K562 (cell line): ENCODE results near the gene ADCY5. TPM values are rescaled to one million over a fixed set of nuclear protein-coding genes. Genes with fewer than 3 reads are reported as not detected.

Source experiments
- ATAC-seq: fragments of 200-7000 bp; cut with Tn5 transposase; 3 replicates; pipeline ENCODE4 v1.9.1; 2020; ENCODE audit warnings: moderate library complexity
- BruUV-seq: library from RNA; stranded (reverse); fragments of 400-500 nt; replicated peaks from 2 replicates; lab custom pipeline; 2021; lab: Mats Ljungman, UMichigan
- CTCF ChIA-PET: fragments of 300-600 bp; formaldehyde crosslinking; extraction: SDS; loops from one replicate; lab custom pipeline; 2021; ENCODE audit warnings: low intra/inter-chr PET ratio; lab: Yijun Ruan, JAX
- POLR2A ChIA-PET: fragments of 300-600, 350-650 bp; sonication (Branson Sonifier 250); formaldehyde crosslinking; extraction: SDS; loops from one replicate; lab custom pipeline; 2021; ENCODE audit warnings: antibody characterized with exemption, inconsistent platforms; lab: Yijun Ruan, JAX
- DNase-seq, 4 experiments: peaks; one replicate each; pipeline versions ENCODE4 v3.0.0 to v3.0.0-alpha.2; 2011 to 2018; ENCODE audit warnings: low spot score in 3 of 4, mixed read lengths in 3 of 4; ENCODE audit errors: extremely low read depth in 1 of 4
- FAIRE-seq: peaks from 2 replicates; lab custom pipeline; 2011; peaks lifted over from hg19 to GRCh38; lab: Jason Lieb, UNC
- H2AFZ ChIP-seq: 2 replicates; pipeline ENCODE4 v1.6.0; 2011; ENCODE audit warnings: low read depth, low read length, control low read depth, inconsistent platforms
- H3K27ac ChIP-seq: fragments of 200-600 bp; 3 replicates; pipeline ENCODE4 v1.8.0; 2011; ENCODE audit warnings: low read depth, mild to moderate bottlenecking, control low read depth, inconsistent platforms, low read length, moderate library complexity, mixed read lengths; ENCODE audit errors: extremely low read depth
- H3K27me3 ChIP-seq, 2 experiments: fragments of 300-600 bp in 1 of 2; 2 replicates in 1 of 2; 3 replicates in 1 of 2; pipeline versions ENCODE4 v1.6.0 to v1.8.0; 2011; ENCODE audit warnings: inconsistent platforms in 2 of 2, low read length in 2 of 2, mild to moderate bottlenecking in 1 of 2, mixed read lengths in 1 of 2, moderate library complexity in 1 of 2; ENCODE audit not compliant: control insufficient read depth in 2 of 2, insufficient read depth in 2 of 2
- H3K36me3 ChIP-seq: fragments of 300-600 bp; 3 replicates; pipeline ENCODE4 v1.8.0; 2011; ENCODE audit warnings: mild to moderate bottlenecking, low read length, inconsistent platforms; ENCODE audit not compliant: control insufficient read depth, insufficient read depth
- H3K4me1 ChIP-seq, 2 experiments: fragments of 200-600 bp in 1 of 2; replicated peaks in 1 of 2; 2 replicates in 1 of 2; 3 replicates in 1 of 2; pipeline versions ENCODE4 v1.5.1 to v1.8.0; 2011; ENCODE audit warnings: inconsistent platforms in 2 of 2, low read length in 2 of 2, mild to moderate bottlenecking in 1 of 2, mixed read lengths in 1 of 2, moderate library complexity in 1 of 2; ENCODE audit not compliant: control insufficient read depth in 2 of 2, insufficient read depth in 2 of 2
- H3K4me2 ChIP-seq: 2 replicates; pipeline ENCODE4 v1.6.1; 2011; ENCODE audit warnings: low read length, control low read depth, inconsistent platforms, mixed read lengths; ENCODE audit not compliant: insufficient read depth
- H3K4me3 ChIP-seq: fragments of 200-600 bp; sonication (generic), shearing (Covaris generic); 2 replicates; pipeline ENCODE4 v1.5.1; 2016; ENCODE audit warnings: control low read depth, inconsistent platforms
- H3K79me2 ChIP-seq: fragments of 200-600 bp; 3 replicates; pipeline ENCODE4 v1.8.0; 2011; ENCODE audit warnings: low read length, inconsistent platforms; ENCODE audit not compliant: control insufficient read depth, insufficient read depth
- H3K9ac ChIP-seq, 2 experiments: 2 replicates each; pipeline versions ENCODE4 v1.6.0 to v1.6.1; 2011; ENCODE audit warnings: low read depth in 2 of 2, low read length in 2 of 2, control low read depth in 1 of 2, inconsistent platforms in 1 of 2, mild to moderate bottlenecking in 1 of 2, mixed read lengths in 1 of 2; ENCODE audit not compliant: insufficient read depth in 1 of 2
- H3K9me1 ChIP-seq: one replicate; pipeline ENCODE4 v1.6.0; 2011; ENCODE audit warnings: inconsistent platforms, mild to moderate bottlenecking, low read length, moderate library complexity; ENCODE audit not compliant: control insufficient read depth, insufficient read depth
- H3K9me3 ChIP-seq: replicated peaks from 2 replicates; pipeline ENCODE4 v1.5.1; 2011; ENCODE audit warnings: low read depth, low read length, inconsistent platforms; ENCODE audit not compliant: control insufficient read depth, insufficient read depth
- H4K20me1 ChIP-seq: replicated peaks from 2 replicates; pipeline ENCODE4 v1.6.1; 2011; ENCODE audit warnings: low read length, inconsistent platforms, mixed read lengths; ENCODE audit not compliant: control insufficient read depth, insufficient read depth
- CEBPG ChIP-seq, 3 experiments: fragments of 200-800 bp in 1 of 3; sonication (Bioruptor generic) in 1 of 3; sonication (generic) in 1 of 3; formaldehyde crosslinking in 1 of 3; IDR thresholded peaks in 2 of 3; conservative IDR thresholded peaks in 1 of 3; 2 replicates each; pipeline versions ENCODE4 v1.6.1 to v1.8.0; 2016 to 2022; ENCODE audit warnings: missing compliant biosample characterization in 2 of 3, missing genetic modification characterization in 2 of 3, mild to moderate bottlenecking in 1 of 3, missing genetic modification reagents in 1 of 3
- HMBOX1 ChIP-seq: sonication (generic); IDR thresholded peaks from 2 replicates; pipeline ENCODE4 v1.6.1; 2016
- HNRNPK ChIP-seq: fragments of 200-400 bp; formaldehyde crosslinking; IDR thresholded peaks from one replicate; pipeline ENCODE4 v1.6.1; 2018; ENCODE audit warnings: mild to moderate bottlenecking, low read depth, low read length; ENCODE audit not compliant: poor library complexity, severe bottlenecking
- KAT7 ChIP-seq: sonication (generic); formaldehyde crosslinking; IDR thresholded peaks from 2 replicates; pipeline ENCODE4 v1.8.0; 2022; ENCODE audit warnings: missing genetic modification reagents, mild to moderate bottlenecking, borderline replicate concordance
- MAFK ChIP-seq: IDR thresholded peaks from 2 replicates; pipeline ENCODE4 v1.6.1; 2011; ENCODE audit warnings: low read length, improper control_type of control experiment
- NONO ChIP-seq, 2 experiments: fragments of 200-400 bp in 1 of 2; fragments of 450-650 bp in 1 of 2; formaldehyde crosslinking in 1 of 2; IDR thresholded peaks; 2 replicates each; pipeline ENCODE4 v1.6.1; 2017; ENCODE audit warnings: low read depth in 2 of 2, mild to moderate bottlenecking in 2 of 2, moderate library complexity in 2 of 2, low read length in 1 of 2
- RFX5 ChIP-seq: IDR thresholded peaks from 2 replicates; pipeline ENCODE4 v1.6.1; 2011; ENCODE audit warnings: low read depth, mild to moderate bottlenecking, improper control_type of control experiment, low read length
- TEAD4 ChIP-seq, 2 experiments: sonication (generic) in 1 of 2; formaldehyde crosslinking in 1 of 2; IDR thresholded peaks; 2 replicates each; pipeline versions ENCODE4 v1.6.1 to v1.8.0; 2012 to 2022; ENCODE audit warnings: borderline replicate concordance in 1 of 2, inconsistent platforms in 1 of 2, low read length in 1 of 2, mild to moderate bottlenecking in 1 of 2, missing genetic modification reagents in 1 of 2
- WGBS: fragments of 100-300 bp; shearing (Covaris generic); methylation state at CpG from one replicate; pipeline ENCODE4 v1.1.6; 2016; ENCODE audit warnings: low coverage, mixed read lengths; ENCODE audit not compliant: insufficient coverage; ENCODE audit errors: missing lambda C conversion rate; 5-methylcytosine and 5-hydroxymethylcytosine counted together
- in situ Hi-C: fragments of 300-500 bp; cut with MboI; formaldehyde crosslinking; loops from 4 replicates; pipeline ENCODE4 v1.15.0; 2018; ENCODE audit warnings: inconsistent platforms, mixed read lengths
- intact Hi-C: fragments of 100-400 bp; cut with micrococcal nuclease; formaldehyde crosslinking; loops from 2 replicates; pipeline ENCODE4 v1.14.2; 2022
- polyA plus RNA-seq, 8 experiments: library from polyadenylated mRNA; depleted of rRNA in 4 of 8; stranded (reverse) in 5 of 8; unstranded in 3 of 8; fragments of >200 nt; fragmentation: Nextera tagmentation in 2 of 8; fragmentation: Illumina TruSeq in 1 of 8; extraction: Ambion mirVana in 2 of 8; extraction: Trizol in 1 of 8; gene quantifications; 2 replicates each; pipeline versions ENCODE4 v1.2.1 to v1.2.3, GENCODE V29; 2011 to 2014; ENCODE audit warnings: inconsistent platforms in 1 of 8, missing spikeins in 1 of 8
- total RNA-seq, 7 experiments: library from RNA; depleted of rRNA in 6 of 7; stranded (reverse); fragments of >200 nt in 6 of 7; fragmentation: Illumina TruSeq in 2 of 7; extraction: Trizol in 2 of 7; gene quantifications; 2 replicates each; pipeline versions ENCODE4 v1.2.1 to v1.2.3, GENCODE V29; 2011 to 2021; ENCODE audit warnings: low replicate concordance in 1 of 7

Gene ADCY5
- total and polyA plus RNA-seq, 9 of the 15 experiments (the other 6 are each of a cell fraction or from before 2014, with no cell fraction given), result under 0.01 TPM; not detected in 8

DNA sequence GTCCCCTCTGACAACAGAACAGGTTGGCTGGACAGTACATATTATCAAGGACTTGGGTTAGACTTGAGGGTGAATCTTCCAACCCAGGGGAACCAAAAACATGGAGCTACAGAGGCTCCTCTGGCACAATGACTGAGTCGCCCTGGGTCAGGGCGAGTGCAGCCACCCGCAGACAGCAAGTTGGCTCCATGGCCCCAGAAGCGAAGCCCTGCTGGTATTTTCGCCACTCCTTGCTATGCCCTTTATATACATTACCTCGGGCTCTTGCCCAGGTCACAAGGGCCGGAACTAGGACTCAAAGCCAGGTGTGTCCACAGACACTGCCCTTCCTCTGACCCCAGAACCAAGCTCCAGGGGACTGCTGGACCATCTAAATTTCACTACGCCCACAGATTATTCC lies 64.6 kb downstream of the ADCY5 start:
- no peak overlapping the region for H3K4me3 ChIP-seq
- H3K79me2 ChIP-seq, result no peaks in the 10 kb centered on the region
- H3K9ac ChIP-seq, result no peak overlapping the region
- no peaks in the 10 kb centered on the region for H3K9me3 ChIP-seq
- no peak for ATAC-seq
- TF ChIP-seq TEAD4 (IDR thresholded peaks at IDR 0.05; ENCODE audit: low read length) (no peak), TEAD4 (CRISPR knock-in tag; IDR thresholded peaks at IDR 0.05; ENCODE audit: borderline replicate concordance) (no peak), MAFK (no peak), KAT7 (CRISPR knock-in tag) (no peak), HMBOX1 (no peak), RFX5 (no peak), CEBPG (CRISPR knock-in tag; IDR thresholded peaks at IDR 0.05) (no peak), CEBPG (tag; conservative IDR thresholded peaks at IDR 0.05 in 1 of 2, IDR thresholded peaks at IDR 0.05 in 1 of 2) (no peak), HNRNPK (no peak), NONO (IDR thresholded peaks at IDR 0.05; ENCODE audit: low read depth in 2 of 2, low read length in 1 of 2) (no peak)
- H2AFZ ChIP-seq, result no peak overlapping the region
- BruUV-seq, result no TSS peak
- intact Hi-C loops (no loop called here), in situ Hi-C loops (no loop called here)
- H3K4me1 ChIP-seq, result no peaks in the 10 kb centered on the region; a peak in 1 of 5 replicates
- no peak for FAIRE-seq
- CTCF ChIA-PET, result no interaction called here
- peaks cover 0 to 43% of the 10 kb centered on the region in 2 experiments; a peak in 2 of 5 replicates for H3K27me3 ChIP-seq
- no peaks in the 10 kb centered on the region for H4K20me1 ChIP-seq
- 0% methylated on average over 8 of the region's 8 CpGs for WGBS
- DNase-seq, result no peak
- no peaks in the 10 kb centered on the region for H3K36me3 ChIP-seq
- no peaks in the 10 kb centered on the region for H3K9me1 ChIP-seq
- no peak overlapping the region for H3K4me2 ChIP-seq
- POLR2A ChIA-PET, result no interaction called here
- no peak overlapping the region for H3K27ac ChIP-seq
